Mesendoderm (in vitro differentiated cells): ENCODE measurements around the gene NPDC1.

ENCODE experiments used
- DNase-seq: peaks from one replicate; pipeline ENCODE4 v3.0.0; 2013
- H2AK5ac ChIP-seq: 2 replicates; pipeline ENCODE4 v1.6.1; 2013; ENCODE audit warnings: low read length, inconsistent platforms
- H2BK120ac ChIP-seq: 2 replicates; pipeline ENCODE4 v1.6.1; 2013; ENCODE audit warnings: low read depth, mild to moderate bottlenecking, low read length, moderate library complexity, mixed read lengths
- H2BK15ac ChIP-seq: replicated peaks from 2 replicates; pipeline ENCODE4 v1.6.1; 2013; ENCODE audit warnings: low read depth, mild to moderate bottlenecking, moderate library complexity
- H2BK5ac ChIP-seq: 2 replicates; pipeline ENCODE4 v1.6.1; 2013; ENCODE audit warnings: low read length, inconsistent platforms
- H3K18ac ChIP-seq: 2 replicates; pipeline ENCODE4 v1.6.1; 2013; ENCODE audit warnings: mild to moderate bottlenecking, low read length, mixed read lengths
- H3K23ac ChIP-seq: one replicate; pipeline ENCODE4 v1.6.1; 2013; ENCODE audit warnings: low read length
- H3K27ac ChIP-seq: 2 replicates; pipeline ENCODE4 v1.5.1; 2013; ENCODE audit warnings: low read depth, mild to moderate bottlenecking, inconsistent platforms, low read length, moderate library complexity
- H3K27me3 ChIP-seq: 2 replicates; pipeline ENCODE4 v1.6.1; 2013; ENCODE audit warnings: low read length, control low read depth, mild to moderate bottlenecking, inconsistent platforms; ENCODE audit not compliant: insufficient read depth, poor library complexity
- H3K36me3 ChIP-seq: 2 replicates; pipeline ENCODE4 v1.6.1; 2013; ENCODE audit warnings: low read length, inconsistent platforms; ENCODE audit not compliant: control insufficient read depth, insufficient read depth
- H3K4ac ChIP-seq: one replicate; pipeline ENCODE4 v1.6.1; 2013; ENCODE audit warnings: low read depth, mild to moderate bottlenecking, low read length, moderate library complexity
- H3K4me1 ChIP-seq: 2 replicates; pipeline ENCODE4 v1.6.1; 2013; ENCODE audit warnings: low read depth, low read length, inconsistent platforms; ENCODE audit not compliant: control insufficient read depth
- H3K4me2 ChIP-seq: 2 replicates; pipeline ENCODE4 v1.6.1; 2013; ENCODE audit warnings: low read length
- H3K4me3 ChIP-seq: 2 replicates; pipeline ENCODE4 v1.5.1; 2013; ENCODE audit warnings: mild to moderate bottlenecking, low read length
- H3K56ac ChIP-seq: one replicate; pipeline ENCODE4 v1.6.1; 2013; ENCODE audit warnings: low read length
- H3K79me1 ChIP-seq: 2 replicates; pipeline ENCODE4 v1.6.1; 2013; ENCODE audit warnings: low read length, inconsistent platforms
- H3K79me2 ChIP-seq: 2 replicates; pipeline ENCODE4 v1.6.1; 2013; ENCODE audit warnings: mild to moderate bottlenecking, low read length; ENCODE audit not compliant: control insufficient read depth, insufficient read depth
- H3K9ac ChIP-seq: 2 replicates; pipeline ENCODE4 v1.6.1; 2013; ENCODE audit warnings: low read length, inconsistent platforms
- H4K5ac ChIP-seq: one replicate; pipeline ENCODE4 v1.6.1; 2013; ENCODE audit warnings: low read length
- H4K8ac ChIP-seq: one replicate; pipeline ENCODE4 v1.6.1; 2013; ENCODE audit warnings: low read depth, mild to moderate bottlenecking, control low read depth, low read length, moderate library complexity
- WGBS: extraction: QIAGEN DNeasy Blood & Tissue Kit; methylation state at CpG from one replicate; pipeline ENCODE4 v1.1.7; 2013; ENCODE audit warnings: low lambda C conversion rate, missing lambda C conversion rate; ENCODE audit not compliant: insufficient coverage; ENCODE audit errors: extremely low coverage; 5-methylcytosine and 5-hydroxymethylcytosine counted together

The NPDC1 gene

DNA sequence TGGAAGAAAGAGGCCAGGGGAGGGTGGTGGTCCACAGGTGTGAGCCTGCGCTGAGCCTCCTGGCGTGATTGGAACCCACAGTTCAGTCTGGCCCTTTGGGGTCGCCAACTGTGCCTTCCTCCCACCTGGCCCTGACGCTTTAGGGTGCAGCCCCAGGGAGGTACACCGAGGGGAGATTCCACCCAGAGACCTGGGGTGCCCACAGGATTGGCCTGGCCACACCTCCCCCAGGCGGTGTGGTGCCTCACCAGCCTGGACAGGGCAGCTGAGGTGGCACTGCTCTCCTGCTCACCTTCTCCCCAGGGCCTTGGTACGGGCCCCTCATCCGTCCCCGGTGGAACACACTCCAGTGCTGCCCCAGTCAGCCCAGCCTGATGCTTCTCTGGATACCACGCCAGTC lies 48.6 kb downstream of the NPDC1 start:
- Histone ChIP-seq H3K4ac (no peak overlapping the region), H3K79me1 (peaks cover 4% of the 10 kb centered on the region), H3K4me1 (peaks cover 3% of the 10 kb centered on the region), H3K36me3 (no peaks in the 10 kb centered on the region), H2BK15ac (no peak overlapping the region), H3K27me3 (no peaks in the 10 kb centered on the region), H3K23ac (no peak overlapping the region), H3K9ac (peak overlapping the region; percentile 24), H3K27ac (no peak overlapping the region), H4K8ac (no peak overlapping the region), H3K4me2 (no peak overlapping the region), H2BK5ac (no peak overlapping the region), H3K79me2 (no peaks in the 10 kb centered on the region), H4K5ac (no peak overlapping the region), H3K4me3 (no peak overlapping the region), H2AK5ac (no peak overlapping the region), H2BK120ac (no peak overlapping the region), H3K18ac (no peak overlapping the region), H3K56ac (no peak overlapping the region)
- DNase-seq: no peak
- WGBS: no CpG with 5 or more reads among the region's 10 CpGs

DNA sequence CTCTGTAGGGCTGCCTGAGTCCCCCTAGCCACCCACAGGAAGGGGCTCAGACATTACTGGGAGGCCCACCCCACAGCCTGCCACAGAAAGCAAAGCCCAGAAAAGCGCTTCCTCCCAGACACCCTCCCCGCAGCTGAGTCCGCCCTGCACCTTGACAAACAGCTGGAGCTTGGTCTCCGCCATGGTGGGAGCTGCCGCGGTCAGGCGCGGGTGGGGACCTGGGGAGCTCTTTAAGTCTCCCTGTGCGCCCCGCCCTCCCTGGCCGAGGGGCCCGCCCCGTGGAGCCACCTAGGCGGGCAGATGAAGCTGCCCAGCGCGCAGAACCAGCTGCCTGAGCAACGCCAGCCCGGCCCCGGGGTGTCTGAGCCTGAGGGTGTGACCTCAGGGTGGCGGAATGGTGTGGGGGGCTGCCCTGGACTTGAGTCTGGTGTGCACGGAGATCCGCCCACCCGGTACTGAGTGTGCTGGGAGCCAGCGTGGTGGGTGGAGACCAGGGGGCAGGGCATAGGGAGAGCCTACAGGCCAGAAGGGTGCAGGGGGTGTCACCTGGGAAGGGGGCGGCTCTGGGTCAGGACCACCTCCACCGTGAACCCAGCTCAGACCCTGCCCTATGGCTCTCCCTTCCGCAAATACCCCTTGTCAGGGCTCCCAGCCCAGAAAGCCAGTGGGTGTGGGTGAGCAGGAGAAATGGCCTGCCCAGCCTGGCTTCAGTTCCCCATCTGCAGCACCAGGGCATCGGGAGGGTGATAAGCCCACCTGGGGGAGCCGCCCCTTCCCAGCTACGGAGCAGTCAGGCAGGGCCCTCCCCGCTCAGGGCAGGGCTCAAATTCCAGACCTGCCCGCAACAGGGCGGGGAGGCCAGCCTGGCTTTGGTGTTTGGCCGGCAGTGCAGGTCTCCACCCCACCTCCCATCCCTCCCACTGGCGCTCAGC lies 49.4 kb downstream of the NPDC1 start, which contains the start of gene CLIC3:
TSS of gene CLIC3 (minus strand) at position 208 of the 932 bp plus-strand sequence. CDS start at position 183, 25 bp downstream.
- peak; percentile 58 for DNase-seq
- Histone ChIP-seq H3K9ac (peak within 1 kb of the TSS; percentile 56), H2BK5ac (no peak within 1 kb of the TSS), H2AK5ac (no peak within 1 kb of the TSS), H3K79me2 (no peaks in the 10 kb centered on the region), H4K5ac (no peak within 1 kb of the TSS), H3K4ac (no peak within 1 kb of the TSS), H3K27me3 (no peaks in the 10 kb centered on the region), H3K4me2 (peak within 1 kb of the TSS; percentile 37), H3K4me1 (peaks cover 3% of the 10 kb centered on the region), H2BK15ac (no peak within 1 kb of the TSS), H3K27ac (no peak within 1 kb of the TSS), H3K36me3 (no peaks in the 10 kb centered on the region), H2BK120ac (no peak within 1 kb of the TSS), H4K8ac (no peak within 1 kb of the TSS), H3K18ac (no peak within 1 kb of the TSS), H3K4me3 (no peak within 1 kb of the TSS), H3K79me1 (peaks cover 4% of the 10 kb centered on the region), H3K23ac (no peak within 1 kb of the TSS), H3K56ac (peak within 1 kb of the TSS; percentile 67)
- no CpG with 5 or more reads among the region's 35 CpGs for WGBS

DNA sequence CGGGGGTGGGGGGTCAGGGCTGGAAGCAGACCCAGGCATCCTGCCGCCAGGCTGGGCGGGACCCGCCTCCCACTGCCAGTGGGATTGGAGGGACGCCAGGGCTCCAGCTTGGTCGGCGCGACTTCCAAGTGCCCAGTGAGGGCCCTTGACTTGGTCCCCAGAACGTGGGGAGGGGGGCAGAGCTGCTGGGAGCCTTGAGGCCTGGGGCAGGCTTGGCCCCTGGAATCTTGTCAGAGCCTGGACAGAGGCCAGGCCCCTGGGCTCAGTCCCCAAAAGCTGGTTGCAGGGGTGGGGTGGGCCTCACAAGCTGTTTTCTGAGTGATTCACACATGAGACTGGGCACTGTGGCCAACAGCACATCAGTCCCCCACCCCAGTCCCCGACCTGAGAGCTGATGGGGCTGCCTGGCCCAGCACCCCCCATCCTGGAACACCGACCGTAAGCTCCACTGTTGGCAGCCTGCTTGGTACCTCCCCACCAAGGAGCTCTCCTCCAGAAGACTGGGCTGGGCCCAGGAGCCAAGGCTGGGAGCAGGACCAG lies 50.1 kb downstream of the NPDC1 start:
- no peak overlapping the region for H2AK5ac ChIP-seq
- H2BK120ac ChIP-seq: no peak overlapping the region

DNA sequence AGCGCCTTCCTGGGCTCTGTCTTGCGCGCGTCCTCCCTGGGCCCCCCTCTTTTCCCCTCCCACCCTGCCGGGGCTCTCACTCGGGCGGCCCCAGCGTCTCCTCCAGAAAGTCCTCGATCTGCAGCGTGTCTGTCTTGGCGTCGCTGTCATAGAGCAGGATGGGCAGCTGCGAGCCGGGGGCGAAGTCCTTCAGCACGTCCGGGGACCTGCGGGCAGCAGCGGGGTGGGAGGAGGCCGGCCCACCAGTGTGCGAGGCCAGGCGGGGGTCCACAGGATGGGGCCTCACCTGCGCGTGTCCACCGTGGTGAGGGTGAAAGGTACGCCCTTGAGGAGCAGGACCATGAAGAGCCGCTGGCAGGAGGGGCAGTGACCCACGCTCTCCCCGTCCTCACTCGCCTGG lies 50.6 kb downstream of the NPDC1 start:
- no peaks in the 10 kb centered on the region for H3K27me3 ChIP-seq
- H2AK5ac ChIP-seq: no peak overlapping the region
- H4K8ac ChIP-seq: no peak overlapping the region
- H3K18ac ChIP-seq: no peak overlapping the region
- no peaks in the 10 kb centered on the region for H3K79me2 ChIP-seq
- no peak overlapping the region for H3K4ac ChIP-seq
- H3K23ac ChIP-seq: no peak overlapping the region
- peaks cover 3% of the 10 kb centered on the region for H3K4me1 ChIP-seq
- no peak overlapping the region for H3K9ac ChIP-seq
- H3K4me3 ChIP-seq: no peak overlapping the region
- DNase-seq: no peak
- H4K5ac ChIP-seq: no peak overlapping the region
- H2BK5ac ChIP-seq: no peak overlapping the region
- no peak overlapping the region for H3K27ac ChIP-seq
- no peak overlapping the region for H3K56ac ChIP-seq
- no peaks in the 10 kb centered on the region for H3K36me3 ChIP-seq
- H2BK120ac ChIP-seq: no peak overlapping the region
- H3K79me1 ChIP-seq: peaks cover 4% of the 10 kb centered on the region
- no peak overlapping the region for H3K4me2 ChIP-seq
- no CpG with 5 or more reads among the region's 30 CpGs for WGBS
- no peak overlapping the region for H2BK15ac ChIP-seq

More for the DNA sequence above, 50.1 kb downstream of the NPDC1 start:
- Histone ChIP-seq H3K4me1 (peaks cover 3% of the 10 kb centered on the region), H3K4ac (no peak overlapping the region), H3K27ac (no peak overlapping the region), H3K56ac (no peak overlapping the region), H3K79me1 (peaks cover 4% of the 10 kb centered on the region), H3K9ac (peak overlapping the region; percentile 56), H3K27me3 (no peaks in the 10 kb centered on the region), H3K4me2 (no peak overlapping the region), H3K18ac (no peak overlapping the region), H3K36me3 (no peaks in the 10 kb centered on the region), H3K23ac (no peak overlapping the region), H4K5ac (no peak overlapping the region), H3K4me3 (no peak overlapping the region), H2BK15ac (no peak overlapping the region), H4K8ac (no peak overlapping the region), H2BK5ac (no peak overlapping the region), H3K79me2 (no peaks in the 10 kb centered on the region)
- no CpG with 5 or more reads among the region's 12 CpGs for WGBS
- no peak for DNase-seq

DNA sequence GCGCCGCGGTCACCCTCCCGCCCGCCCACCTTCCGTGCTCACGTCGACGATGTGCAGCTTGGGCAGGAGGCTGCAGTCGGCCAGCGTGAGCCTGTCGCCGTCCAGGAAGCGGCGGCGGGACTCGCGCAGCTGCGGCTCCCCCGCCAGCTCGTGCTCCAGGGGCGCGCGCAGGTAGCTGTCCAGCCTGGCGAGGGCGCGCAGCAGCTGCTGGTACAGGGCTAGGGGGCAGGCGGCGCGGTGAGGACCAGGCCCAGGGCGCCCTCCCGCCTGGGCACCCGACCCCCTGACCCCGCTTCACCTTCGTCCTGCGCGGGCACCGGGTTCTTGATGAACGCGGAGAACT lies 51.1 kb downstream of the NPDC1 start:
- Histone ChIP-seq H3K4me2 (no peak overlapping the region), H2BK5ac (no peak overlapping the region), H2BK15ac (no peak overlapping the region), H3K23ac (no peak overlapping the region), H3K4me1 (peaks cover 3% of the 10 kb centered on the region), H3K79me1 (peaks cover 4% of the 10 kb centered on the region), H3K4me3 (no peak overlapping the region), H3K27me3 (no peaks in the 10 kb centered on the region), H3K27ac (no peak overlapping the region), H3K4ac (no peak overlapping the region), H3K36me3 (no peaks in the 10 kb centered on the region), H3K9ac (no peak overlapping the region), H4K8ac (no peak overlapping the region), H3K56ac (no peak overlapping the region), H3K79me2 (no peaks in the 10 kb centered on the region), H3K18ac (no peak overlapping the region), H2AK5ac (no peak overlapping the region), H2BK120ac (no peak overlapping the region), H4K5ac (no peak overlapping the region)
- no peak for DNase-seq
- no CpG with 5 or more reads among the region's 40 CpGs for WGBS
